Measurements from ENCODE around the gene ZNRF2.

Gene ZNRF2

GRCh38 chr7:30270921-30271320 lies 13.5 kb upstream of the ZNRF2 start:
- no peak overlapping the region for H3K4me3 ChIP-seq (ENCODE audit: low read length)
- no peak for TF ChIP-seq CTCF (conservative IDR thresholded peaks at IDR 0.05; ENCODE audit: low read depth, low read length)
- no peak for DNase-seq (ENCODE audit: low read depth)

- no peak for DNase-seq (ENCODE audit: low read depth)
- no peak overlapping the region for H3K4me3 ChIP-seq (ENCODE audit: low read length)
- TF ChIP-seq CTCF (conservative IDR thresholded peaks at IDR 0.05; ENCODE audit: low read depth, low read length): no peak
Measured at GRCh38 chr7:30272126-30272525, 12.3 kb upstream of the ZNRF2 start.

- H3K4me3 ChIP-seq (ENCODE audit: low read length): no peak overlapping the region
- DNase-seq (ENCODE audit: low read depth): no peak
- no peak for TF ChIP-seq CTCF (conservative IDR thresholded peaks at IDR 0.05; ENCODE audit: low read depth, low read length)
Measured at GRCh38 chr7:30273552-30273951, 10.8 kb upstream of the ZNRF2 start.

GRCh38 chr7:30274641-30275040 lies 9.8 kb upstream of the ZNRF2 start:
- no peak for DNase-seq (ENCODE audit: low read depth)
- no peak overlapping the region for H3K4me3 ChIP-seq (ENCODE audit: low read length)
- no peak for TF ChIP-seq CTCF (conservative IDR thresholded peaks at IDR 0.05; ENCODE audit: low read depth, low read length)

DNA sequence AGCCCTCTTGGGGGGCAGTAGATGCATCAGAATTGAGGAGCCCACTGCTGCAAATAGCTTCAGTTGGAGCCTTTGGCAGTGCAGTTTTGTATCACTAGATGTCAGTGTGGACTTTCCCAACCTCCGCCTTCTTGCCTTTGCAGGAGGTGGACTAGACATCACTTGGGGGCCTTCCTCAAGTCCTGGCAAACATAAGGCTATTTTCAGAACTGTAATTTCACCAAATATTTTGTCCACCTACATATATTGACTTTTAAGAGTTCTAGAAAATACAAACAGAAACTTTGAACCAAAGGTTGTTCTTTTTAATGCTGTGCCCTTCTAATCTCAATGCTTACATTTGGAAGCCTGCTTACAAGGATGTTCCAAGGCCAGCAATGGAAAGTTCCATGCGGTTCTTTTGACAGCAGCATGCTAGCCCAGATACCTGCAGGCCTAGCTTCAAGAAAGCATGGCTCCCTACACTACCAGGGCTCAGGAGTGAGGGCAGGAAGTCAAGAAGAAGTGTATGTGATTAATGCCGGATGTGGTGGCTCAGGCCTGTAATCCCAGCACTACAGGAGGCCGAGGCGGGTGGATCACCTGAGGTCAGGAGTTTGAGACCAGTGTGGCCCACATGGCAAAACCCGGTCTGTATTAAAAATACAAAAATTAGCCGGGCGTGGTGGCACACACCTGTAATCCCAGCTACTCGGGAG lies 8.0 kb upstream of the ZNRF2 start:
- TF ChIP-seq CTCF (conservative IDR thresholded peaks at IDR 0.05; ENCODE audit: low read depth, low read length): peak; percentile 83
- DNase-seq (ENCODE audit: low read depth): no peak
- H3K4me3 ChIP-seq (ENCODE audit: low read length): no peak overlapping the region

DNA sequence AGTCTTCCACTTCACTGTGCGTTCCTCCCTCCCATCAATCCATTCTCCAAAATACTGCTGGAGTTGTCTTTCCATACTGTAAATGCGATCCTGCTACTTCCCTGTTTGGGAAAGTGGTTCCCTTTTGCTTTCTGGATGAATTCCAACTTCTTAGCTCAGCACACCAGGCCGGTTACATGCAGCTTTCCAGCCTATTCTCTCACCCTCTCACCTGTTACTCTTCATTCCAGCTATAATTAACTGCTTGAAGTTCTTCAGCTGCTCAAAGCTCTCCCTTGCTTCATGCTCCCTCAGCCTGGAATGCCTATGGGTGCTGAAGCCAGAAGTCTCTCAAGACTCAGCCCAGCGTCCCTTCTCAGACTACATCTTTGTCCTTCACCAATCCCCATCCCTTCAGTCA lies 6.0 kb upstream of the ZNRF2 start:
- no peak for DNase-seq (ENCODE audit: low read depth)

More for the DNA sequence above, 6.0 kb upstream of the ZNRF2 start:
- no peak overlapping the region for H3K4me3 ChIP-seq (ENCODE audit: low read length)
- TF ChIP-seq CTCF (conservative IDR thresholded peaks at IDR 0.05; ENCODE audit: low read depth, low read length): no peak

Measured in retinal pigment epithelial cell (primary cell).